Neural cell (in vitro differentiated cells): ENCODE results near the gene KMT2B. TPM values are rescaled to one million over a fixed set of nuclear protein-coding genes. Genes with fewer than 3 reads are reported as not detected.

ENCODE experiments used
- H2AFZ ChIP-seq: fragments of 200-600, 300-800 bp; sonication (generic), shearing (Covaris generic); 2 replicates; pipeline ENCODE4 v1.6.0; 2014; ENCODE audit warnings: low read depth, mild to moderate bottlenecking, antibody characterized with exemption, low read length, moderate library complexity
- H3F3A ChIP-seq: fragments of 200-600 bp; shearing (Covaris generic); 2 replicates; pipeline ENCODE4 v1.6.1; 2016; ENCODE audit warnings: mild to moderate bottlenecking, moderate library complexity, mixed read lengths, antibody characterized with exemption, low read length; ENCODE audit not compliant: insufficient read depth, poor library complexity, severe bottlenecking
- H3K27ac ChIP-seq: fragments of 200-600, 300-800 bp; sonication (generic), shearing (Covaris generic); 2 replicates; pipeline ENCODE4 v1.5.1; 2014; ENCODE audit warnings: mild to moderate bottlenecking, low read length, moderate library complexity
- H3K27me3 ChIP-seq: fragments of 300-800, 200-600 bp; sonication (generic), shearing (Covaris generic); 2 replicates; pipeline ENCODE4 v1.6.0; 2014; ENCODE audit warnings: mild to moderate bottlenecking, low read depth, low read length, moderate library complexity; ENCODE audit not compliant: insufficient read depth
- H3K36me3 ChIP-seq: fragments of 300-800, 200-600 bp; sonication (generic), shearing (Covaris generic); 2 replicates; pipeline ENCODE4 v1.5.1; 2014; ENCODE audit warnings: mild to moderate bottlenecking, antibody characterized with exemption, low read length, moderate library complexity; ENCODE audit not compliant: insufficient read depth
- H3K4me2 ChIP-seq: fragments of 300-800, 200-600 bp; sonication (generic), shearing (Covaris generic); 2 replicates; pipeline ENCODE4 v1.6.0; 2014; ENCODE audit warnings: mild to moderate bottlenecking, low read length
- H3K4me3 ChIP-seq: fragments of 300-800, 200-600 bp; sonication (generic), shearing (Covaris generic); 2 replicates; pipeline ENCODE4 v1.5.1; 2014; ENCODE audit warnings: mild to moderate bottlenecking, low read length, moderate library complexity
- H3K79me2 ChIP-seq: fragments of 200-600 bp; shearing (Covaris generic); replicated peaks from 2 replicates; pipeline ENCODE4 v1.6.0; 2014; ENCODE audit warnings: mild to moderate bottlenecking, low read length, moderate library complexity; ENCODE audit not compliant: insufficient read depth
- H3K9ac ChIP-seq: fragments of 300-800, 200-600 bp; sonication (generic), shearing (Covaris generic); 2 replicates; pipeline ENCODE4 v1.6.1; 2016; ENCODE audit warnings: mild to moderate bottlenecking, low read length, mixed read lengths
- H3K9me2 ChIP-seq: fragments of 200-600 bp; shearing (Covaris generic); 2 replicates; pipeline ENCODE4 v1.6.1; 2016; ENCODE audit warnings: mild to moderate bottlenecking, low read length, mixed read lengths; ENCODE audit not compliant: insufficient read depth
- H3K9me3 ChIP-seq: fragments of 200-600, 300-800 bp; sonication (generic), shearing (Covaris generic); 2 replicates; pipeline ENCODE4 v1.6.1; 2016; ENCODE audit warnings: mild to moderate bottlenecking, mixed run types, low read length, moderate library complexity, mixed read lengths
- H4K20me1 ChIP-seq: fragments of 200-600 bp; shearing (Covaris generic); 2 replicates; pipeline ENCODE4 v1.6.1; 2016; ENCODE audit warnings: mild to moderate bottlenecking, mixed run types; ENCODE audit not compliant: insufficient read depth
- EP300 ChIP-seq: fragments of 450-650 bp; conservative IDR thresholded peaks from 2 replicates; pipeline ENCODE4 v1.6.1; 2014; ENCODE audit warnings: antibody characterized with exemption, mild to moderate bottlenecking, moderate library complexity; ENCODE audit not compliant: poor library complexity, severe bottlenecking
- EZH2 ChIP-seq: fragments of 200-600, 300-800 bp; shearing (Covaris generic), sonication (generic); IDR thresholded peaks from 2 replicates; pipeline ENCODE4 v1.6.1; 2014; ENCODE audit warnings: antibody characterized with exemption, low read length, borderline replicate concordance, mild to moderate bottlenecking; ENCODE audit not compliant: insufficient read depth, poor library complexity, severe bottlenecking
- MXI1 ChIP-seq: fragments of 450-650 bp; conservative IDR thresholded peaks from 2 replicates; pipeline ENCODE4 v1.6.1; 2014; ENCODE audit warnings: antibody characterized with exemption, mild to moderate bottlenecking; ENCODE audit not compliant: poor library complexity, severe bottlenecking
- POLR2AphosphoS5 ChIP-seq: IDR thresholded peaks from 2 replicates; pipeline ENCODE4 v1.6.1; 2012
- RAD21 ChIP-seq: fragments of 450-650 bp; conservative IDR thresholded peaks from 2 replicates; pipeline ENCODE4 v1.6.1; 2014; ENCODE audit warnings: antibody characterized with exemption, mild to moderate bottlenecking, moderate library complexity
- SMC3 ChIP-seq: fragments of 450-650 bp; conservative IDR thresholded peaks from 2 replicates; pipeline ENCODE4 v1.6.1; 2014; ENCODE audit warnings: antibody characterized with exemption, mild to moderate bottlenecking, moderate library complexity; ENCODE audit not compliant: poor library complexity
- TAF1 ChIP-seq: IDR thresholded peaks from 2 replicates; pipeline ENCODE4 v1.6.1; 2012; ENCODE audit warnings: low read depth
- polyA plus RNA-seq: library from polyadenylated mRNA; depleted of rRNA; stranded (reverse); fragments of >200 nt; gene quantifications from 2 replicates; pipeline ENCODE4 v1.2.3, GENCODE V29; 2014
- TF ChIP-seq, protein P1 (sequence below): IDR thresholded peaks from 2 replicates; pipeline ENCODE4 v1.6.1; 2012; ENCODE audit warnings: borderline replicate concordance
- TF ChIP-seq, protein P2 (sequence below): fragments of 450-650 bp; IDR thresholded peaks from 2 replicates; pipeline ENCODE4 v1.5.1; 2014; ENCODE audit warnings: antibody characterized with exemption, mild to moderate bottlenecking, moderate library complexity; ENCODE audit not compliant: poor library complexity, severe bottlenecking

Gene KMT2B
- polyA plus RNA-seq, 1 donor from 2014 or later: 15.8 TPM

DNA sequence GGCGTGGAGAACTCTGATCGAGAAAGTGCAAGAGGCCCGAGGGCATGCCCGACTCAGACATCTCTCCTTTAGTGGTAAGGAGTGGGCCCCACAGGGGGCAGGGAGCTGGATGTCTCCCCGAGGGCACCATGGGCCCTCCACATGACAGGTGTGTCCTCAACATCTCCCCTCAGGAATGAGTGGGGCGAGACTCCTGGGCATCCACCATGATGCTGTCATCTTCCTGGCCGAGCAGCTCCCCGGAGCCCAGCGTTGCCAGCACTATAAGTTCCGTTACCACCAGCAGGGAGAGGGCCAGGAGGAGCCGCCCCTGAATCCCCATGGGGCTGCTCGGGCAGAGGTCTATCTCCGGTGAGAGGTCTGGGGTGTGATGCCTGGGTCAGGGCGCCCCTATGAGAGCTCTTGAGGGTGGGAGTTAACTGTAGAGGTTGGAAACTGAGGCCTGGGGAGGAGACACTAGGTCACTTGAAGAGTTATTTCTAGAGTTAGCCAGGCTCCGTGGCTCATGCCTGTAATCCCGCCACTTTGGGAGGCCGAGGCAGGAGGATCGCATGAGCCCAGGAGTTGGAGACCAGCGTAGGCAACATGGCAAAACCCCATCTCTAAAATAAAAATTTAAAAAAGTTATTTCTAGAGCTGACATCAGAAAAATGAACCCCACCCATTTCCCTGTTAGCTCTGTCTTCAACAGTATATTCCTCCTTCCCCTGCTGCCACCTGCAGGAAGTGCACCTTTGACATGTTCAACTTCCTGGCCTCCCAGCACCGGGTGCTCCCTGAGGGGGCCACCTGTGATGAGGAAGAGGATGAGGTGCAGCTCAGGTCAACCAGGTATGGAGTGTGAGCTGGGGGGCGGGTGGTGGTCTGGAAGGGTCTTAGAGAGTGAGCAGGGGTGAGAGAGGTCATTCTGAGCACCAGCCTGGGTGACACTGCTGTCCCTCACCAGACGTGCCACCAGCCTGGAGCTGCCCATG lies 19.4 kb downstream of the KMT2B start:
- no peaks in the 10 kb centered on the region for H3F3A ChIP-seq
- no peaks in the 10 kb centered on the region for H3K27me3 ChIP-seq
- no peak overlapping the region for H3K27ac ChIP-seq
- no peaks in the 10 kb centered on the region for H3K9me2 ChIP-seq
- no peaks in the 10 kb centered on the region for H3K36me3 ChIP-seq
- H3K79me2 ChIP-seq: no peaks in the 10 kb centered on the region
- H3K9ac ChIP-seq: no peak overlapping the region
- no peak overlapping the region for H3K4me2 ChIP-seq
- H4K20me1 ChIP-seq: no peaks in the 10 kb centered on the region
- TF ChIP-seq POLR2AphosphoS5: no peak
- no peak for TF ChIP-seq MXI1
- TF ChIP-seq TAF1: no peak
- TF ChIP-seq SMC3: no peak
- TF ChIP-seq, protein P1, sequence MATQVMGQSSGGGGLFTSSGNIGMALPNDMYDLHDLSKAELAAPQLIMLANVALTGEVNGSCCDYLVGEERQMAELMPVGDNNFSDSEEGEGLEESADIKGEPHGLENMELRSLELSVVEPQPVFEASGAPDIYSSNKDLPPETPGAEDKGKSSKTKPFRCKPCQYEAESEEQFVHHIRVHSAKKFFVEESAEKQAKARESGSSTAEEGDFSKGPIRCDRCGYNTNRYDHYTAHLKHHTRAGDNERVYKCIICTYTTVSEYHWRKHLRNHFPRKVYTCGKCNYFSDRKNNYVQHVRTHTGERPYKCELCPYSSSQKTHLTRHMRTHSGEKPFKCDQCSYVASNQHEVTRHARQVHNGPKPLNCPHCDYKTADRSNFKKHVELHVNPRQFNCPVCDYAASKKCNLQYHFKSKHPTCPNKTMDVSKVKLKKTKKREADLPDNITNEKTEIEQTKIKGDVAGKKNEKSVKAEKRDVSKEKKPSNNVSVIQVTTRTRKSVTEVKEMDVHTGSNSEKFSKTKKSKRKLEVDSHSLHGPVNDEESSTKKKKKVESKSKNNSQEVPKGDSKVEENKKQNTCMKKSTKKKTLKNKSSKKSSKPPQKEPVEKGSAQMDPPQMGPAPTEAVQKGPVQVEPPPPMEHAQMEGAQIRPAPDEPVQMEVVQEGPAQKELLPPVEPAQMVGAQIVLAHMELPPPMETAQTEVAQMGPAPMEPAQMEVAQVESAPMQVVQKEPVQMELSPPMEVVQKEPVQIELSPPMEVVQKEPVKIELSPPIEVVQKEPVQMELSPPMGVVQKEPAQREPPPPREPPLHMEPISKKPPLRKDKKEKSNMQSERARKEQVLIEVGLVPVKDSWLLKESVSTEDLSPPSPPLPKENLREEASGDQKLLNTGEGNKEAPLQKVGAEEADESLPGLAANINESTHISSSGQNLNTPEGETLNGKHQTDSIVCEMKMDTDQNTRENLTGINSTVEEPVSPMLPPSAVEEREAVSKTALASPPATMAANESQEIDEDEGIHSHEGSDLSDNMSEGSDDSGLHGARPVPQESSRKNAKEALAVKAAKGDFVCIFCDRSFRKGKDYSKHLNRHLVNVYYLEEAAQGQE: no peak
- TF ChIP-seq, protein P2, sequence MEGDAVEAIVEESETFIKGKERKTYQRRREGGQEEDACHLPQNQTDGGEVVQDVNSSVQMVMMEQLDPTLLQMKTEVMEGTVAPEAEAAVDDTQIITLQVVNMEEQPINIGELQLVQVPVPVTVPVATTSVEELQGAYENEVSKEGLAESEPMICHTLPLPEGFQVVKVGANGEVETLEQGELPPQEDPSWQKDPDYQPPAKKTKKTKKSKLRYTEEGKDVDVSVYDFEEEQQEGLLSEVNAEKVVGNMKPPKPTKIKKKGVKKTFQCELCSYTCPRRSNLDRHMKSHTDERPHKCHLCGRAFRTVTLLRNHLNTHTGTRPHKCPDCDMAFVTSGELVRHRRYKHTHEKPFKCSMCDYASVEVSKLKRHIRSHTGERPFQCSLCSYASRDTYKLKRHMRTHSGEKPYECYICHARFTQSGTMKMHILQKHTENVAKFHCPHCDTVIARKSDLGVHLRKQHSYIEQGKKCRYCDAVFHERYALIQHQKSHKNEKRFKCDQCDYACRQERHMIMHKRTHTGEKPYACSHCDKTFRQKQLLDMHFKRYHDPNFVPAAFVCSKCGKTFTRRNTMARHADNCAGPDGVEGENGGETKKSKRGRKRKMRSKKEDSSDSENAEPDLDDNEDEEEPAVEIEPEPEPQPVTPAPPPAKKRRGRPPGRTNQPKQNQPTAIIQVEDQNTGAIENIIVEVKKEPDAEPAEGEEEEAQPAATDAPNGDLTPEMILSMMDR: no peak
- TF ChIP-seq EZH2: no peak
- no peak for TF ChIP-seq EP300
- TF ChIP-seq RAD21: no peak
- no peaks in the 10 kb centered on the region for H3K9me3 ChIP-seq
- no peak overlapping the region for H3K4me3 ChIP-seq
- H2AFZ ChIP-seq: no peak overlapping the region

DNA sequence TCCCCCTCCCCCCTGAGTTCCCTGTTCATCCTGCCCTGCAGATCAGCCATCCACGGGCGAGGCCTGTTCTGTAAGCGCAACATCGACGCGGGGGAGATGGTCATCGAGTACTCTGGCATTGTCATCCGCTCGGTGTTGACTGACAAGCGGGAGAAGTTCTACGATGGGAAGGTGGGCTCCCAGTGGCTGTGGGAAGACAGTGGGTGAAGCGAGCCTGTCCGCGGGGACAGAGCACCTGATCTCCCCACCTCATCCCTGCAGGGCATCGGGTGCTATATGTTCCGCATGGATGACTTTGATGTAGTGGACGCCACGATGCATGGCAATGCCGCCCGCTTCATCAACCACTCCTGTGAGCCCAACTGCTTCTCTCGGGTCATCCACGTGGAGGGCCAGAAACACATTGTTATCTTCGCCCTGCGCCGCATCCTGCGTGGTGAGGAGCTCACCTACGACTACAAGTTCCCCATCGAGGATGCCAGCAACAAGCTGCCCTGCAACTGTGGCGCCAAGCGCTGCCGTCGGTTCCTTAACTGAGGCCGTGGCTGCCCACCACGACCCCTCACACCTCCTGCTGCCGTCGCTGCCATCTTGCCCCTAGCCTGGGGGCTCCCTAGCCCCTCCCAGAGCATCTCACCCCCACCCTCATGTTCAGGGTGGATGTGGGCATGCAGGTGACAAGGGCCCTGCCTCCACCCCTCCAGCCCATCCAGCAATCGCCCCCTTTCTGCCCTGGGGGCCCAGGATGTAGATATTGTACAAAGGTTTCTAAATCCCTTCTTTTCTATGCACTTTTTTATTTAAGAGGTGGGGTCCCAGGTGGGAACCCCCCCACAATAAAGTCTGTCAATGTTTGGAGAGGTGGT lies 20.5 kb downstream of the KMT2B start:
- Histone ChIP-seq H4K20me1 (no peaks in the 10 kb centered on the region), H3K4me2 (no peak overlapping the region), H3K9me2 (no peaks in the 10 kb centered on the region), H3K79me2 (no peaks in the 10 kb centered on the region), H3K36me3 (no peaks in the 10 kb centered on the region), H3K27ac (no peak overlapping the region), H3K4me3 (no peak overlapping the region), H3K9ac (no peak overlapping the region), H3K9me3 (no peaks in the 10 kb centered on the region), H3F3A (no peaks in the 10 kb centered on the region), H2AFZ (no peak overlapping the region), H3K27me3 (no peaks in the 10 kb centered on the region)
- no peak for TF ChIP-seq SMC3
